Measurements from ENCODE around the gene TIFAB.

Gene TIFAB

GRCh38 chr5:135422419-135422818 is 29.7 kb downstream of the TIFAB start:
- no peak for DNase-seq

- no peak for DNase-seq
Observed at GRCh38 chr5:135417083-135417482, 35.1 kb downstream of the TIFAB start.

GRCh38 chr5:135405082-135405481 is 47.1 kb downstream of the TIFAB start:
- no peak for DNase-seq

- no peak for DNase-seq
Observed at GRCh38 chr5:135402031-135402430, 50.1 kb downstream of the TIFAB start.

- no peak for DNase-seq
Observed at GRCh38 chr5:135400866-135401265, 51.3 kb downstream of the TIFAB start.

- DNase-seq, result no peak
Observed at GRCh38 chr5:135399794-135400542, 52.2 kb downstream of the TIFAB start.

- peak; percentile 71 for DNase-seq
Observed at GRCh38 chr5:135398855-135399793, 53.0 kb downstream of the TIFAB start, which contains the start of gene MACROH2A1. TSS of gene MACROH2A1 (minus strand) at chr5:135399231. CDS start at chr5:135389093, 10,138 bp downstream.

- no peak for DNase-seq
Observed at GRCh38 chr5:135398160-135398854, 53.8 kb downstream of the TIFAB start.

Measured in SW 1271 (cell line).